ENCODE measurements around the gene MGA.

- TF ChIP-seq CTCF (IDR thresholded peaks at IDR 0.05; ENCODE audit: insufficient read depth, low read depth, low read length) (no peak), EZH2 (IDR thresholded peaks at IDR 0.05; ENCODE audit: insufficient read depth, low read length) (no peak)
Measured at GRCh38 chr15:41716864-41717263, 56.7 kb downstream of the MGA start.

Data from astrocyte (in vitro differentiated cells and primary cell).